Cerebellar cortex (tissue), 1 donor: ENCODE results near the gene ADGRG1.
"Not testable (repeated sequence)": the region's sequence is repeated elsewhere in the genome, so short reads cannot be mapped to it uniquely, and the experiment has no call there.

Experiments
- DNase-seq: peaks from one replicate; pipeline ENCODE4 v3.0.0-alpha.2; 2015; ENCODE audit warnings: low spot score

The ADGRG1 gene

GRCh38 chr16:57666353-57667047 lies 38.1 kb downstream of the ADGRG1 start:
- DNase-seq = no peak

GRCh38 chr16:57667048-57667525 lies 38.7 kb downstream of the ADGRG1 start:
- DNase-seq = no peak

- DNase-seq = no peak
Observed at GRCh38 chr16:57667526-57668262, 39.3 kb downstream of the ADGRG1 start.

- no peak for DNase-seq
Observed at GRCh38 chr16:57668263-57668571, 39.8 kb downstream of the ADGRG1 start, which contains the start of gene ADGRG3. Gene ADGRG3 (plus strand): TSS chr16:57668306. CDS start chr16:57668348, 42 bp downstream.

GRCh38 chr16:57668630-57669475 lies 40.4 kb downstream of the ADGRG1 start:
- DNase-seq = no peak

- DNase-seq = no peak
Observed at GRCh38 chr16:57669476-57670162, 41.2 kb downstream of the ADGRG1 start.

GRCh38 chr16:57670196-57670595 lies 41.8 kb downstream of the ADGRG1 start:
- DNase-seq = no peak

GRCh38 chr16:57671451-57671850 lies 43.0 kb downstream of the ADGRG1 start:
- not testable (repeated sequence) for DNase-seq

GRCh38 chr16:57672416-57672815 lies 44.0 kb downstream of the ADGRG1 start:
- DNase-seq = no peak

GRCh38 chr16:57672824-57673223 lies 44.4 kb downstream of the ADGRG1 start:
- no peak for DNase-seq

GRCh38 chr16:57675741-57676551 lies 47.5 kb downstream of the ADGRG1 start:
- no peak for DNase-seq

- DNase-seq = no peak
Observed at GRCh38 chr16:57676553-57677085, 48.2 kb downstream of the ADGRG1 start.

GRCh38 chr16:57677622-57678369 lies 49.4 kb downstream of the ADGRG1 start:
- DNase-seq = no peak

GRCh38 chr16:57679016-57679415 lies 50.6 kb downstream of the ADGRG1 start:
- no peak for DNase-seq

GRCh38 chr16:57679767-57680482 lies 51.5 kb downstream of the ADGRG1 start:
- DNase-seq = no peak

- DNase-seq = no peak
Observed at GRCh38 chr16:57680842-57681375, 52.5 kb downstream of the ADGRG1 start.

GRCh38 chr16:57681950-57682728 lies 53.7 kb downstream of the ADGRG1 start:
- DNase-seq = no peak
